ENCODE results near the gene GLYR1.

DNA sequence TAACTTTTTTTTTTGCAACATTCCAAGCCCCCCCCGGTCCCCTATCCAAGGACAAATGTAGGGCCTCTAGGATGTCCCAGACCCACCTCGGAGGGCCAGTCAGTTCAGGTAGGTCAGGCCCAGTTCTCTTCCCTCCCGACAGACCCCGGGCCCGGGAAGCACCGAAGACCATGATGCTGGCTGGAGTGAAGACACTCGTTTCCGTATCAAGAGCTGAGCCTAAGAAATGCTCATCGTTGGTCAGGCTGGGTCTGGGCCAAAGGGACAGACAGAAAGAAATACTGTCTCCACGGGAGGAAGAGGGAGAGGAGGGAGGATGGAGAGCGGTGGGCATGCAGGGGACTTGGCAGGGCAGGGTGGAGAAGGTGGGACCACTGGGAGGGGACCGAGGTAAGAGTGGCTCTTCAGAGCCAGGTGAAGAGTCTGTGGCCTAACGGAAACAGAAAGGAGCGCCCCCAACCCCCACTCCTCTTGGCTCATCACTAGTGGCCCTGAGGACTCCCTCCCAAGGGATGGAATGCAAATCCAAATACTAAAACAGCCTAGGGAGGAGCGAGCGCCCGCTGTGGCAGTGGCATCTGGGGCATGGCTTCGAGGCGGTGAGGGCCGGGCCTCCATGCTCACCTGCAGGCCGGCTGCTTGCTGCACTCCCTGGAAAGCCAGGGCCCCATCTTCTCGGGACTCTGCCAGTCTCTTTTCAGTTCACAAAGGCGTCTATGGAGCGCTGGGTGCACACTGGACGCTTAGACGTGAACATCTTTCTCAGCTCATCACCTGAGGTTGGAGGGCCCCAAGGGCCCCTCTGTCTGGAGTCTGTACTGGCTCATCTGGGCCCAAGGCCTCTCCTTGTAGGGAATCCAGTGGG, 43.0 kb downstream of the GLYR1 start:
- TF ChIP-seq POLR2A (IDR thresholded peaks at IDR 0.05; ENCODE audit: low read length) (no peak), GATA1 (IDR thresholded peaks at IDR 0.05; ENCODE audit: low read depth, low read length) (no peak)

All from erythroblast (primary cell).